CD4-positive, alpha-beta T cell treated with Interleukin-15 for 4 hours (primary cell): ENCODE results near the gene ZBTB44.
"Not testable (repeated sequence)": the region's sequence is repeated elsewhere in the genome, so short reads cannot be mapped to it uniquely, and the experiment has no call there.

ENCODE experiments used
- DNase-seq: peaks from one replicate; pipeline ENCODE4 v3.0.0-alpha.2; 2020; ENCODE audit warnings: low spot score

The ZBTB44 gene

GRCh38 chr11:130194241-130195023 is 120.3 kb downstream of the ZBTB44 start:
- no peak for DNase-seq

GRCh38 chr11:130193551-130193950 is 121.2 kb downstream of the ZBTB44 start:
- DNase-seq: not testable (repeated sequence)

GRCh38 chr11:130192845-130193267 is 121.9 kb downstream of the ZBTB44 start:
- DNase-seq: no peak

- no peak for DNase-seq
Observed at GRCh38 chr11:130191896-130192295, 122.8 kb downstream of the ZBTB44 start.

GRCh38 chr11:130190371-130190881 is 124.3 kb downstream of the ZBTB44 start:
- no peak for DNase-seq

- no peak for DNase-seq
Observed at GRCh38 chr11:130189492-130190210, 125.1 kb downstream of the ZBTB44 start.

- DNase-seq: no peak
Observed at GRCh38 chr11:130188585-130189347, 126.0 kb downstream of the ZBTB44 start.

- DNase-seq: no peak
Observed at GRCh38 chr11:130188047-130188446, 126.7 kb downstream of the ZBTB44 start.

GRCh38 chr11:130187096-130187495 is 127.6 kb downstream of the ZBTB44 start:
- DNase-seq: no peak

GRCh38 chr11:130183878-130184610 is 130.7 kb downstream of the ZBTB44 start:
- DNase-seq: no peak

GRCh38 chr11:130181295-130182272 is 133.1 kb downstream of the ZBTB44 start:
- DNase-seq: no peak

- DNase-seq: no peak
Observed at GRCh38 chr11:130180896-130181294, 133.8 kb downstream of the ZBTB44 start.

GRCh38 chr11:130180491-130180890 is 134.2 kb downstream of the ZBTB44 start:
- DNase-seq: no peak

- no peak for DNase-seq
Observed at GRCh38 chr11:130179396-130180306, 135.1 kb downstream of the ZBTB44 start.

GRCh38 chr11:130178441-130179339 is 136.0 kb downstream of the ZBTB44 start:
- no peak for DNase-seq

GRCh38 chr11:130177782-130178181 is 136.9 kb downstream of the ZBTB44 start:
- DNase-seq: no peak
